Omental fat pad (tissue), 4 donors: ENCODE results near the gene PLS1. TPM values are rescaled to one million over a fixed set of nuclear protein-coding genes. Genes with fewer than 3 reads are reported as not detected.

Source experiments
- ATAC-seq: fragments of 150-250 bp; one replicate; pipeline ENCODE4 v1.9.1; 2016; ENCODE audit warnings: mild to moderate bottlenecking, moderate library complexity; ENCODE audit not compliant: low FRiP score
- DNase-seq: peaks from one replicate; pipeline ENCODE4 v3.0.0-alpha.2; 2019; ENCODE audit warnings: low spot score
- CTCF ChIP-seq, 3 donors: fragments of 450-650 bp; IDR thresholded peaks; one replicate each; pipeline ENCODE4 v1.5.1; 2016 to 2017; ENCODE audit warnings: antibody characterized with exemption in 3 of 3, mild to moderate bottlenecking in 3 of 3, moderate library complexity in 2 of 3
- total RNA-seq, 4 donors: library from RNA; depleted of rRNA; stranded (reverse); fragments of >200 nt; gene quantifications; one replicate each; pipeline ENCODE4 v1.1.0, GENCODE V29; 2016

PLS1 gene
- total RNA-seq, 4 donors from 2014 or later: 1.2 to 3.2 (median 2.0) TPM

DNA sequence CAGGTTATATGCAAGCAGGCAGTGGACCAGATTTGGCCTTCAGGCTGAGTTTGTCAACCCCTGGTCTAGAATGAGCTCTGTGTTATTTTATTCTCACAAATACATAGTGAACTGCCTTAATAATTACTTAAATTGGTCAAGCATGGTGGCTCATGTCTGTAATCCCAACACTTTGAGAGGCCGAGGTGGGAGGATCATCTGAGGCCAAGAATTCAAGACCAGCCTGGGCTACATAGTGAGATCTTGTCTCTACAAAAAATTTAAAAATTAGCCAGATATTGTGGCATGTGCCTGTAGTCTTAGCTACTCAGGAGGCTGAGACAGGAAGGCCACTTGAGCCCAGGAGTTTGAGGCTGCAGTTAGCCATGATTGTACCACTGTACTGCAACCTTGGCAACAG lies 15.0 kb downstream of the PLS1 start:
- DNase-seq (no peak), ATAC-seq (no peak)
- no peak for TF ChIP-seq CTCF (IDR thresholded peaks at IDR 0.05)

DNA sequence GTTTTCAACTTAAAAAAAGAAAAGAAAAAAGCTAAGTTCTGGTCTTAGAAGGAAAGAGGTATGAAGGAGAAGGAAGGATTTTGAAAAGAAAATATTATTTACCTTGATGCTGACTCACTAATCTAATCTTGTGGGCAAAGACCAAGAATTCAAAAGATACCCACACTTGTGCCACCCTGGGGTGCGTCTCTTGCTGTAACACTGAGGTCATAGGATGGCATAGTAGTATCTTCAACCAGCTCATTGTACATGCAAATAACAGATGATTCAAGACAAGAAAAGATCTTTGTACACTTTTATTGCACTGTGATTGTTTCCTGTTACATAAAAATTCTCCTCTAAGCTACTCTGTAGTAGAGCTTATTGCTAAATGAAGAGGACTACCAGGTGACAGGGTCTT lies 17.3 kb downstream of the PLS1 start:
- DNase-seq: no peak
- no peak for ATAC-seq
- TF ChIP-seq CTCF (IDR thresholded peaks at IDR 0.05): no peak

DNA sequence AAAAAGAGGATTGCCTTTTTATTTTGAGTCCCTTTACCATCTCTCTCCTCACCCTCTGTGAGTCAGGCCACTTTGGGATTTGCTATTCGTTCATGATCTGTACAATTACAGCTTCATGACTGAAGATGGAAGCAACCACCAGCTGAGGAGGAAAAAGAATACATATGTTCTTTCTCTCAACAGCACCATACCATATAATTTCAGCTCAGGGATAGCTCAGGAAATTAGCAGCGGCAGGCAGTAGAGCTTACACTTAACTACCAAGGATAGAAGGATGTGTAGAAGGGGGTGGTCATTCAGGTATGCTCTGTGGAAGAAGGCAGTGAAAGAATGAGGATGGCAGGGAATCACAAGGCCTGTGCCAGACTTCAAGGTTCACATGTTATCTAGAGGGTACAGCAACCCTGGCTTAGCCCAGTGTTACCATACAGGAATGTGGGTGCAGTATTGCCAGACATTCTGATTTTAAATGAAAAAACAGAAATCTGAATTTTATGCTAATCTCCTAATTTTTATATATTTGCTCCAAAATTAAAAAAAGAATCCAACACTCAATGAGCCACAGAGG lies 17.9 kb downstream of the PLS1 start:
- DNase-seq: no peak
- ATAC-seq: no peak
- no peak for TF ChIP-seq CTCF (IDR thresholded peaks at IDR 0.05)

DNA sequence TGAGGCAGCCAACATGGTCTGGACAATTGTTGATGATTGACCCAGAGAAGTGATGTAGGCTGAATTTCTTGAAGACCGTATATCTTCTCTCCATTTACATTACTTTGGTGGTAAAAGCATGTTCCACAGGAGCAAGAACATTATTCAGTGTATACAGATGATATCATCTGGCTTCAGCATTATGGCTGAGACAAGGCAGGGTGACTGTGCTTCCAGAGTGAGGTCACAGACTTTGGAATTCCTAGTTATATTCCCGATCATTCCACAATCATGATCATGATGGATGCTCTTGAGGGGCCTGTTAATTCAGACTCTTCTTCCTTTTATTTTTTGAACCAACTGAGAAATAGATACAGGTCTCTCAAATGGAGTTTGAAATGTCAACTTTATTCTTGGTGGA lies 19.0 kb downstream of the PLS1 start:
- ATAC-seq (no peak), DNase-seq (no peak)
- TF ChIP-seq CTCF (IDR thresholded peaks at IDR 0.05): no peak

GRCh38 chr3:142618917-142619461 lies 22.8 kb downstream of the PLS1 start:
- no peak for TF ChIP-seq CTCF (IDR thresholded peaks at IDR 0.05)
- ATAC-seq: no peak

GRCh38 chr3:142622405-142622804 lies 26.2 kb downstream of the PLS1 start:
- DNase-seq (no peak), ATAC-seq (no peak)
- no peak for TF ChIP-seq CTCF (IDR thresholded peaks at IDR 0.05)

More at GRCh38 chr3:142618917-142619461, 22.8 kb downstream of the PLS1 start:
- DNase-seq: no peak

DNA sequence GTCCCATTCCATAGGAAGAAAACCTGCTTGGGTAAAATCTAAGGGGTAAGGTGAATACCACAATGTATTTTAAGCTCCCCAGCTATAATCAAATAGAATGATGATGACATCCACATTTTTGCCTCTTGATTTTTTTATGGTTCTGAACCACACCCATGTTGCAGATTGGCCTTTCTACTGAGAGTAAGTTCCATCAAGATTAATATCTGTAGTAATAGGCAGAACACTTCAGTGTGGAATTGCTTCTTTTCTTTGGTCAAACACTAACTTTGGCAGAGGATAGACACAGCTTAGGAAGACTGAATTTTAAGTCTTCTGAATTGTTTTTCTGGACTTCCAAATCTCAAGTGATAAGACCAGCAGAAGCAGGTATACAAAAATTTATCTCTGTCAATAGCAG lies 27.0 kb downstream of the PLS1 start:
- DNase-seq (no peak), ATAC-seq (no peak)

More for the DNA sequence above, 27.0 kb downstream of the PLS1 start:
- TF ChIP-seq CTCF (IDR thresholded peaks at IDR 0.05): no peak
